OCI-LY3 (cell line): ENCODE measurements around the gene ADGRD1.

Experiments
- H2AFZ ChIP-seq: fragments of 200-600, 300-600 bp; shearing (Covaris generic); 2 replicates; pipeline ENCODE4 v1.6.0; 2014; ENCODE audit warnings: antibody characterized with exemption, low read depth, low read length
- H3K27ac ChIP-seq: fragments of 200-600, 300-600 bp; sonication (generic); 2 replicates; pipeline ENCODE4 v1.5.1; 2014; ENCODE audit warnings: mild to moderate bottlenecking, low read length, moderate library complexity, mixed read lengths
- H3K27me3 ChIP-seq: fragments of 200-600, 300-600 bp; sonication (generic); 2 replicates; pipeline ENCODE4 v1.6.1; 2014; ENCODE audit warnings: low read depth, low read length, mixed read lengths
- H3K36me3 ChIP-seq: fragments of 200-600, 300-600 bp; sonication (generic); replicated peaks from 2 replicates; pipeline ENCODE3; 2014; ENCODE audit warnings: low read depth, low read length, mixed read lengths
- H3K4me1 ChIP-seq: fragments of 300-600, 200-600 bp; sonication (generic); 2 replicates; pipeline ENCODE4 v1.6.1; 2014; ENCODE audit warnings: low read length, mixed read lengths
- H3K4me2 ChIP-seq: fragments of 200-600, 300-600 bp; sonication (generic); 2 replicates; pipeline ENCODE4 v1.6.1; 2014; ENCODE audit warnings: low read length, mixed read lengths
- H3K4me3 ChIP-seq: fragments of 300-600, 200-600 bp; sonication (generic); 2 replicates; pipeline ENCODE4 v1.5.1; 2014; ENCODE audit warnings: antibody characterized with exemption, mild to moderate bottlenecking, low read length, moderate library complexity
- H3K79me2 ChIP-seq: fragments of 300-600, 200-600 bp; shearing (Covaris generic); 2 replicates; pipeline ENCODE4 v1.6.1; 2014; ENCODE audit warnings: mild to moderate bottlenecking, low read length, mixed read lengths
- H3K9ac ChIP-seq: fragments of 300-600, 200-600 bp; shearing (Covaris generic); 2 replicates; pipeline ENCODE4 v1.6.0; 2014; ENCODE audit warnings: mild to moderate bottlenecking, low read length, moderate library complexity
- H3K9me3 ChIP-seq: fragments of 200-600, 300-600 bp; shearing (Covaris generic); 2 replicates; pipeline ENCODE4 v1.6.1; 2014; ENCODE audit warnings: low read length, mixed read lengths; ENCODE audit not compliant: insufficient read depth
- H4K20me1 ChIP-seq: fragments of 200-600, 300-600 bp; sonication (generic); 2 replicates; pipeline ENCODE4 v1.6.1; 2016; ENCODE audit warnings: low read length, mixed read lengths; ENCODE audit not compliant: insufficient read depth
- EZH2phosphoT487 ChIP-seq: fragments of 200-600 bp; shearing (Covaris generic); IDR thresholded peaks from 2 replicates; pipeline ENCODE4 v1.6.1; 2018; ENCODE audit warnings: antibody characterized with exemption, mixed run types, low read depth
- TF ChIP-seq, protein P1 (sequence below): fragments of 200-600, 300-600 bp; sonication (generic); IDR thresholded peaks from 2 replicates; pipeline ENCODE4 v1.5.1; 2014; ENCODE audit warnings: antibody characterized with exemption, low read length, low read depth

ADGRD1 gene

GRCh38 chr12:130952171-130952954 lies 1.3 kb upstream of the ADGRD1 start:
- Histone ChIP-seq H3K27ac (no peak overlapping the region), H3K4me2 (no peak overlapping the region), H3K9ac (no peak overlapping the region), H3K27me3 (0 out of 2 replicates have a peak, but pooled peaks cover 3% of the 10 kb centered on the region), H3K4me3 (no peak overlapping the region), H3K79me2 (no peaks in the 10 kb centered on the region), H4K20me1 (no peaks in the 10 kb centered on the region), H2AFZ (no peak overlapping the region), H3K36me3 (no peaks in the 10 kb centered on the region), H3K9me3 (no peaks in the 10 kb centered on the region), H3K4me1 (no peaks in the 10 kb centered on the region)
- TF ChIP-seq EZH2phosphoT487: no peak
- TF ChIP-seq, protein P1, sequence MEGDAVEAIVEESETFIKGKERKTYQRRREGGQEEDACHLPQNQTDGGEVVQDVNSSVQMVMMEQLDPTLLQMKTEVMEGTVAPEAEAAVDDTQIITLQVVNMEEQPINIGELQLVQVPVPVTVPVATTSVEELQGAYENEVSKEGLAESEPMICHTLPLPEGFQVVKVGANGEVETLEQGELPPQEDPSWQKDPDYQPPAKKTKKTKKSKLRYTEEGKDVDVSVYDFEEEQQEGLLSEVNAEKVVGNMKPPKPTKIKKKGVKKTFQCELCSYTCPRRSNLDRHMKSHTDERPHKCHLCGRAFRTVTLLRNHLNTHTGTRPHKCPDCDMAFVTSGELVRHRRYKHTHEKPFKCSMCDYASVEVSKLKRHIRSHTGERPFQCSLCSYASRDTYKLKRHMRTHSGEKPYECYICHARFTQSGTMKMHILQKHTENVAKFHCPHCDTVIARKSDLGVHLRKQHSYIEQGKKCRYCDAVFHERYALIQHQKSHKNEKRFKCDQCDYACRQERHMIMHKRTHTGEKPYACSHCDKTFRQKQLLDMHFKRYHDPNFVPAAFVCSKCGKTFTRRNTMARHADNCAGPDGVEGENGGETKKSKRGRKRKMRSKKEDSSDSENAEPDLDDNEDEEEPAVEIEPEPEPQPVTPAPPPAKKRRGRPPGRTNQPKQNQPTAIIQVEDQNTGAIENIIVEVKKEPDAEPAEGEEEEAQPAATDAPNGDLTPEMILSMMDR: no peak

- no peak overlapping the region for H3K27ac ChIP-seq
- no peak overlapping the region for H3K9ac ChIP-seq
- no peak overlapping the region for H3K4me2 ChIP-seq
- H3K4me3 ChIP-seq: no peak overlapping the region
- H3K9me3 ChIP-seq: no peaks in the 10 kb centered on the region
- no peak for TF ChIP-seq EZH2phosphoT487
- TF ChIP-seq, protein P1: no peak
- H3K4me1 ChIP-seq: no peaks in the 10 kb centered on the region
- H3K79me2 ChIP-seq: no peaks in the 10 kb centered on the region
- H3K27me3 ChIP-seq: 0 out of 2 replicates have a peak, but pooled peaks cover 3% of the 10 kb centered on the region
- H4K20me1 ChIP-seq: no peaks in the 10 kb centered on the region
- no peaks in the 10 kb centered on the region for H3K36me3 ChIP-seq
- H2AFZ ChIP-seq: no peak overlapping the region
These were observed 781 bp downstream of the ADGRD1 start for GRCh38 chr12:130954544-130954831.

DNA sequence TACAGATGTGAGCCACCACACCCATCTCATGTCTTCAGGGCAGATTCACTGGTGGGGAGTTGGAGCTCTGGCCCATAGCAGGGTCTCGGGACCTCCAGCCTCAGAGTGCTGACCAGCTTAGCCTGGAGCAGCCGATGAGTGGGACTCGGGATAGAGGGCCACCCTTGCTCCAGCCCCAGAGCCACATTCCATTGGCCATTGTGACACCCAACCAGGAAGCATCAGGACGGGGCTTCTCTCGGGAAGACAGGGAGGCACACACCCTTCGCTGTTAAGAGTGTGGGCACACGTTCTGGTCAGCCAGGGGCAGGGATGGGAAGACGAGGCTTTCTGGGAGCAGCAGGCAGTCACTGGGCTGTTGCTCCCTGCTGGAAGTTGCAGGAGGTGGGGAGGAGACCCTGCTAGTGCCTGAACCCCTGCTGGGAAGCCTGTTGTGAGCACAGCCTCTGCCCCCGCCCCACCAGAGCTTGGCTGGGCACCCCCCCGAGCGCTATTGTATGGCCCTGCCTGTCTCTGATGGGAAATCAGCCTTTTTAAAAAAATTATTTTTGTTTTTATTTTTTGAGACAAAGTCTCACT lies 1.6 kb downstream of the ADGRD1 start:
- Histone ChIP-seq H3K4me1 (no peaks in the 10 kb centered on the region), H3K4me2 (no peak overlapping the region), H3K36me3 (no peaks in the 10 kb centered on the region), H3K4me3 (no peak overlapping the region), H3K9ac (no peak overlapping the region), H4K20me1 (no peaks in the 10 kb centered on the region), H3K9me3 (no peaks in the 10 kb centered on the region), H3K27ac (no peak overlapping the region), H3K79me2 (no peaks in the 10 kb centered on the region), H3K27me3 (0 out of 2 replicates have a peak, but pooled peaks cover 3% of the 10 kb centered on the region), H2AFZ (no peak overlapping the region)
- TF ChIP-seq, protein P1: no peak
- TF ChIP-seq EZH2phosphoT487: no peak

- no peak overlapping the region for H3K4me3 ChIP-seq
- no peaks in the 10 kb centered on the region for H3K4me1 ChIP-seq
- H4K20me1 ChIP-seq: no peaks in the 10 kb centered on the region
- H3K27me3 ChIP-seq: 0 out of 2 replicates have a peak, but pooled peaks cover 3% of the 10 kb centered on the region
- TF ChIP-seq, protein P1: no peak
- no peak for TF ChIP-seq EZH2phosphoT487
- no peak overlapping the region for H3K4me2 ChIP-seq
- H3K79me2 ChIP-seq: no peaks in the 10 kb centered on the region
- H2AFZ ChIP-seq: no peak overlapping the region
- no peak overlapping the region for H3K9ac ChIP-seq
- H3K9me3 ChIP-seq: no peaks in the 10 kb centered on the region
- no peak overlapping the region for H3K27ac ChIP-seq
- H3K36me3 ChIP-seq: no peaks in the 10 kb centered on the region
These were observed 2.3 kb downstream of the ADGRD1 start for GRCh38 chr12:130956009-130956408.
